Stomach (tissue), 4 donors: ENCODE measurements around the gene SEMA4B.

Source experiments
- EP300 ChIP-seq: sonication (generic); formaldehyde crosslinking; IDR thresholded peaks from one replicate; pipeline ENCODE4 v1.6.1; 2017; ENCODE audit warnings: antibody characterized with exemption
- POLR2A ChIP-seq, 4 donors: fragments of 450-650 bp; IDR thresholded peaks; one replicate each; pipeline ENCODE4 v1.6.1; 2016; ENCODE audit warnings: antibody characterized with exemption in 4 of 4, control low read depth in 2 of 4, mild to moderate bottlenecking in 1 of 4, moderate library complexity in 1 of 4
- POLR2AphosphoS5 ChIP-seq, 3 donors: sonication (generic); formaldehyde crosslinking; IDR thresholded peaks; one replicate each; pipeline ENCODE4 v1.6.1; 2016; ENCODE audit warnings: antibody characterized with exemption in 3 of 3
- TF ChIP-seq, protein P1 (sequence below), 7 experiments: fragments of 450-650 bp in 4 of 7; fragments of 200-600 bp in 3 of 7; sonication (generic) in 3 of 7; IDR thresholded peaks; one replicate each; pipeline ENCODE4 v1.5.1; 2016 to 2019; ENCODE audit warnings: antibody characterized with exemption in 7 of 7, control low read depth in 2 of 7, mild to moderate bottlenecking in 1 of 7

DNA sequence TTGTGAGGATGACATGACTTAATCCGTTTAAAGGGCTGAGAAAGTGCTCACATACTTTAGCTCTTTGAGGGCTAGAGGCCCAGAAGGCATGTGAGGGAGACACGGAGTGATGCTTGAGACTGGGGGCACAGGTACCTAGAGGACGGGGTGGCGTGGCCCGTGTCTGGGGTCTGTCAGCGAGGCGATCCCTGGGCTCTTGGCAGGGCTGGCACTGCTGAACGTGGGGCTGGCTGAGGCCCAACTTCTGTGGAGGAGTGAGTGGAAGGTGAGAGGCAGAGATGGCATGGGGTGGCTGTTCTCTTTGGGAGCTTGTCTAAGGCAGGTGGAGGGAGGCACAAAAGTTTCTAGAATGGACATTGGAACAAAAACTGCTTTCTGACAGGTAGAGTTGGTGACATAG, 9.5 kb downstream of the SEMA4B start:
- TF ChIP-seq, protein P1, sequence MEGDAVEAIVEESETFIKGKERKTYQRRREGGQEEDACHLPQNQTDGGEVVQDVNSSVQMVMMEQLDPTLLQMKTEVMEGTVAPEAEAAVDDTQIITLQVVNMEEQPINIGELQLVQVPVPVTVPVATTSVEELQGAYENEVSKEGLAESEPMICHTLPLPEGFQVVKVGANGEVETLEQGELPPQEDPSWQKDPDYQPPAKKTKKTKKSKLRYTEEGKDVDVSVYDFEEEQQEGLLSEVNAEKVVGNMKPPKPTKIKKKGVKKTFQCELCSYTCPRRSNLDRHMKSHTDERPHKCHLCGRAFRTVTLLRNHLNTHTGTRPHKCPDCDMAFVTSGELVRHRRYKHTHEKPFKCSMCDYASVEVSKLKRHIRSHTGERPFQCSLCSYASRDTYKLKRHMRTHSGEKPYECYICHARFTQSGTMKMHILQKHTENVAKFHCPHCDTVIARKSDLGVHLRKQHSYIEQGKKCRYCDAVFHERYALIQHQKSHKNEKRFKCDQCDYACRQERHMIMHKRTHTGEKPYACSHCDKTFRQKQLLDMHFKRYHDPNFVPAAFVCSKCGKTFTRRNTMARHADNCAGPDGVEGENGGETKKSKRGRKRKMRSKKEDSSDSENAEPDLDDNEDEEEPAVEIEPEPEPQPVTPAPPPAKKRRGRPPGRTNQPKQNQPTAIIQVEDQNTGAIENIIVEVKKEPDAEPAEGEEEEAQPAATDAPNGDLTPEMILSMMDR (IDR thresholded peaks at IDR 0.05): no peak
- TF ChIP-seq POLR2AphosphoS5 (IDR thresholded peaks at IDR 0.05) (no peak), POLR2A (IDR thresholded peaks at IDR 0.05) (no peak), EP300 (no peak)
